MM.1S (cell line): Measurements from ENCODE around the gene RASSF3.

Source experiments
- DNase-seq: peaks from one replicate; pipeline ENCODE4 v3.0.0-alpha.2; 2015
- H2AFZ ChIP-seq: fragments of 300-600 bp; sonication (generic); 2 replicates; pipeline ENCODE4 v1.6.0; 2016; ENCODE audit warnings: antibody characterized with exemption, low read length
- H3F3A ChIP-seq: fragments of 300-600 bp; sonication (generic); 2 replicates; pipeline ENCODE4 v1.6.1; 2016; ENCODE audit warnings: mild to moderate bottlenecking, antibody characterized with exemption, low read length, moderate library complexity, mixed read lengths; ENCODE audit not compliant: insufficient read depth
- H3K27ac ChIP-seq: fragments of 300-600 bp; sonication (generic); 2 replicates; pipeline ENCODE4 v1.5.1; 2016; ENCODE audit warnings: mild to moderate bottlenecking, low read length
- H3K27me3 ChIP-seq: fragments of 300-600 bp; sonication (generic); replicated peaks from 2 replicates; pipeline ENCODE4 v1.6.0; 2016; ENCODE audit warnings: low read length; ENCODE audit not compliant: insufficient read depth
- H3K36me3 ChIP-seq: fragments of 300-600 bp; sonication (generic); replicated peaks from 2 replicates; pipeline ENCODE4 v1.6.1; 2016; ENCODE audit warnings: mild to moderate bottlenecking, low read length, mixed read lengths; ENCODE audit not compliant: insufficient read depth
- H3K4me1 ChIP-seq: fragments of 300-600 bp; sonication (generic); 2 replicates; pipeline ENCODE4 v1.6.1; 2016; ENCODE audit warnings: low read length, mixed read lengths
- H3K4me2 ChIP-seq: fragments of 300-600 bp; sonication (generic); 2 replicates; pipeline ENCODE4 v1.6.0; 2016; ENCODE audit warnings: low read depth, low read length
- H3K4me3 ChIP-seq: fragments of 300-600 bp; sonication (generic); 2 replicates; pipeline ENCODE4 v1.5.1; 2016; ENCODE audit warnings: low read length, mixed read lengths
- H3K79me2 ChIP-seq: fragments of 300-600 bp; sonication (generic); 2 replicates; pipeline ENCODE4 v1.6.1; 2016; ENCODE audit warnings: mixed run types, low read length, mixed read lengths
- H3K9ac ChIP-seq: fragments of 300-600 bp; sonication (generic); 2 replicates; pipeline ENCODE4 v1.6.1; 2016; ENCODE audit warnings: low read length, mixed read lengths
- H3K9me2 ChIP-seq: fragments of 300-600 bp; sonication (generic); replicated peaks from 2 replicates; pipeline ENCODE4 v1.6.1; 2016; ENCODE audit warnings: mild to moderate bottlenecking, low read length, mixed read lengths; ENCODE audit not compliant: insufficient read depth
- H3K9me3 ChIP-seq: fragments of 300-600 bp; sonication (generic); replicated peaks from 2 replicates; pipeline ENCODE4 v1.6.1; 2016; ENCODE audit warnings: mild to moderate bottlenecking, low read length, mixed read lengths; ENCODE audit not compliant: insufficient read depth
- H4K20me1 ChIP-seq: fragments of 300-600 bp; sonication (generic); 2 replicates; pipeline ENCODE4 v1.6.1; 2016; ENCODE audit warnings: mild to moderate bottlenecking, low read length, moderate library complexity, mixed read lengths; ENCODE audit not compliant: insufficient read depth
- CTCF ChIP-seq: fragments of 300-600 bp; sonication (generic); IDR thresholded peaks from 2 replicates; pipeline ENCODE4 v1.5.1; 2016; ENCODE audit warnings: antibody characterized with exemption, low read length, mixed read lengths
- EZH2 ChIP-seq: fragments of 300-600 bp; sonication (generic); optimal IDR thresholded peaks from 2 replicates; pipeline ENCODE3; 2017; ENCODE audit warnings: low read depth, mild to moderate bottlenecking, antibody characterized with exemption, low read length, mixed read lengths
- EZH2phosphoT487 ChIP-seq: fragments of 300-600 bp; sonication (generic); IDR thresholded peaks from 2 replicates; pipeline ENCODE4 v1.6.1; 2018; ENCODE audit warnings: antibody characterized with exemption, low read length

Gene RASSF3

GRCh38 chr12:64574837-64575236 lies 35.5 kb upstream of the RASSF3 start:
- TF ChIP-seq EZH2phosphoT487 (no peak), CTCF (no peak), EZH2 (no peak)
- Histone ChIP-seq H3K27me3 (no peaks in the 10 kb centered on the region), H3K27ac (no peak overlapping the region), H3K4me3 (no peak overlapping the region), H3F3A (no peaks in the 10 kb centered on the region), H3K4me2 (no peak overlapping the region), H4K20me1 (no peaks in the 10 kb centered on the region), H3K9me2 (no peaks in the 10 kb centered on the region), H3K4me1 (peaks cover 9% of the 10 kb centered on the region), H3K36me3 (no peaks in the 10 kb centered on the region), H2AFZ (no peak overlapping the region), H3K9ac (no peak overlapping the region), H3K9me3 (no peaks in the 10 kb centered on the region), H3K79me2 (no peaks in the 10 kb centered on the region)
- DNase-seq = no peak

- H3K27ac ChIP-seq = no peak overlapping the region
- TF ChIP-seq EZH2 = no peak
- no peak overlapping the region for H3K4me3 ChIP-seq
- H3K9me2 ChIP-seq = no peaks in the 10 kb centered on the region
- H3K36me3 ChIP-seq = no peaks in the 10 kb centered on the region
- DNase-seq = no peak
- H3K27me3 ChIP-seq = no peaks in the 10 kb centered on the region
- H3K9ac ChIP-seq = no peak overlapping the region
- no peak overlapping the region for H2AFZ ChIP-seq
- H3F3A ChIP-seq = no peaks in the 10 kb centered on the region
- H3K9me3 ChIP-seq = no peaks in the 10 kb centered on the region
- H3K4me1 ChIP-seq = no peaks in the 10 kb centered on the region
- H4K20me1 ChIP-seq = no peaks in the 10 kb centered on the region
- H3K79me2 ChIP-seq = no peaks in the 10 kb centered on the region
- no peak overlapping the region for H3K4me2 ChIP-seq
Observed at GRCh38 chr12:64577046-64577445, 33.2 kb upstream of the RASSF3 start.

GRCh38 chr12:64578566-64578965 lies 31.7 kb upstream of the RASSF3 start:
- H4K20me1 ChIP-seq = no peaks in the 10 kb centered on the region
- DNase-seq = no peak
- no peak overlapping the region for H3K9ac ChIP-seq
- H3K4me2 ChIP-seq = no peak overlapping the region
- H3K9me2 ChIP-seq = no peaks in the 10 kb centered on the region
- no peaks in the 10 kb centered on the region for H3K27me3 ChIP-seq
- H3K79me2 ChIP-seq = no peaks in the 10 kb centered on the region
- H3K27ac ChIP-seq = no peak overlapping the region
- no peaks in the 10 kb centered on the region for H3K9me3 ChIP-seq
- H3F3A ChIP-seq = no peaks in the 10 kb centered on the region
- TF ChIP-seq EZH2phosphoT487 = no peak
- TF ChIP-seq EZH2 = no peak
- TF ChIP-seq CTCF = no peak
- H3K4me1 ChIP-seq = no peaks in the 10 kb centered on the region
- no peak overlapping the region for H3K4me3 ChIP-seq
- H2AFZ ChIP-seq = no peak overlapping the region
- H3K36me3 ChIP-seq = no peaks in the 10 kb centered on the region

- no peak for TF ChIP-seq CTCF
- TF ChIP-seq EZH2phosphoT487 = no peak
- no peak for TF ChIP-seq EZH2
- no peak for DNase-seq
Observed at GRCh38 chr12:64580681-64581080, 29.6 kb upstream of the RASSF3 start.

More at GRCh38 chr12:64580681-64581080, 29.6 kb upstream of the RASSF3 start:
- no peak overlapping the region for H3K27ac ChIP-seq
- H3K4me2 ChIP-seq = no peak overlapping the region
- no peak overlapping the region for H2AFZ ChIP-seq
- H3K9me3 ChIP-seq = no peaks in the 10 kb centered on the region
- no peaks in the 10 kb centered on the region for H4K20me1 ChIP-seq
- H3F3A ChIP-seq = no peaks in the 10 kb centered on the region
- H3K36me3 ChIP-seq = no peaks in the 10 kb centered on the region
- H3K9me2 ChIP-seq = no peaks in the 10 kb centered on the region
- H3K4me3 ChIP-seq = no peak overlapping the region
- H3K27me3 ChIP-seq = no peaks in the 10 kb centered on the region
- H3K79me2 ChIP-seq = no peaks in the 10 kb centered on the region
- no peak overlapping the region for H3K9ac ChIP-seq
- H3K4me1 ChIP-seq = no peaks in the 10 kb centered on the region
